MM.1S (cell line): ENCODE results near the gene TXNL4B.

Source experiments
- CTCF ChIP-seq: fragments of 300-600 bp; sonication (generic); IDR thresholded peaks from 2 replicates; pipeline ENCODE4 v1.5.1; 2016; ENCODE audit warnings: antibody characterized with exemption, low read length, mixed read lengths
- EZH2 ChIP-seq: fragments of 300-600 bp; sonication (generic); optimal IDR thresholded peaks from 2 replicates; pipeline ENCODE3; 2017; ENCODE audit warnings: low read depth, mild to moderate bottlenecking, antibody characterized with exemption, low read length, mixed read lengths
- EZH2phosphoT487 ChIP-seq: fragments of 300-600 bp; sonication (generic); IDR thresholded peaks from 2 replicates; pipeline ENCODE4 v1.6.1; 2018; ENCODE audit warnings: antibody characterized with exemption, low read length

GRCh38 chr16:72104905-72105304 is 11.5 kb upstream of the TXNL4B start:
- TF ChIP-seq CTCF = no peak
- TF ChIP-seq EZH2 = no peak
- TF ChIP-seq EZH2phosphoT487 = no peak
